CD4-positive, alpha-beta T cell treated with Interleukin-6 at 100 ng/mL for 8 hours (primary cell): ENCODE measurements around the gene HAPLN2.
A peak's percentile ranks its signal among the peaks of the same experiment; 100 is the strongest.

Source experiments
- DNase-seq: peaks from one replicate; pipeline ENCODE4 v3.0.0-alpha.2; 2020; ENCODE audit warnings: mixed read lengths, low spot score

The HAPLN2 gene

DNA sequence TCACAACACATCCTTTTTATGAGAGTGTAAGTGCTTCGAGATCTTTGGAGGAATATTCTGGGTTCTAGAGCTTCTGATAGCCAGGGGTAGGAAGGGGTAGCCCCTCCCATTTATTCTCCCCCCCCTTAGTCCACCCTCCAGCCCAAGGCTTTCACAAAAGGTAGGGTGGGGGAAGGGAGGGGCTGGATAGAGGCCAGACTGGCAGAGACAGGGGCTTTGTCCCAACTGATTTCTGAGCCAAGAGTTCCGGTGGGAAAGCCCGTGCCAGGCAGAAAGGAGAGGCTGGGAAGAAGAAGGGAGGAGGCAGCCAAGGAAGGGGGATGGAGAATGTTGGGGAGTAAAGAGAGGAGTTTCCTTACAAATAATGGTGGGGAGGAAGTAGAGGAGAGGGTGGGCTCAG is 25.8 kb downstream of the HAPLN2 start:
- no peak for DNase-seq

- DNase-seq: no peak
Measured at GRCh38 chr1:156645666-156646065, 26.5 kb downstream of the HAPLN2 start.

- no peak for DNase-seq
Measured at GRCh38 chr1:156646738-156647211, 27.6 kb downstream of the HAPLN2 start.

DNA sequence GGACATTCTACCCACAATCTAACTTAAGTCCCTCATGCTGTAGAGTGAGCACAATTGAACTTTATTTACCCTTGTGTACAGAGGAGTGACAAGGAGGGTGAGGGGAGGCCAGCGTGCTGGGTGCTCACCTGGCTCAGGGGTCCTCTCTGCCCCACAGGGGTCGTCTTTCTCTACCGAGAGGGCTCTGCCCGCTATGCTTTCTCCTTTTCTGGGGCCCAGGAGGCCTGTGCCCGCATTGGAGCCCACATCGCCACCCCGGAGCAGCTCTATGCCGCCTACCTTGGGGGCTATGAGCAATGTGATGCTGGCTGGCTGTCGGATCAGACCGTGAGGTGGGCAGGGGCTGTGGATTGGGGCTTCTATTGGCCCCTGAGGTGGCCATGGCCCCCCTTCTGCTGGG is 28.1 kb downstream of the HAPLN2 start:
- no peak for DNase-seq

- no peak for DNase-seq
Measured at GRCh38 chr1:156648496-156648895, 29.3 kb downstream of the HAPLN2 start.

- DNase-seq: no peak
Measured at GRCh38 chr1:156648951-156649350, 29.7 kb downstream of the HAPLN2 start.

DNA sequence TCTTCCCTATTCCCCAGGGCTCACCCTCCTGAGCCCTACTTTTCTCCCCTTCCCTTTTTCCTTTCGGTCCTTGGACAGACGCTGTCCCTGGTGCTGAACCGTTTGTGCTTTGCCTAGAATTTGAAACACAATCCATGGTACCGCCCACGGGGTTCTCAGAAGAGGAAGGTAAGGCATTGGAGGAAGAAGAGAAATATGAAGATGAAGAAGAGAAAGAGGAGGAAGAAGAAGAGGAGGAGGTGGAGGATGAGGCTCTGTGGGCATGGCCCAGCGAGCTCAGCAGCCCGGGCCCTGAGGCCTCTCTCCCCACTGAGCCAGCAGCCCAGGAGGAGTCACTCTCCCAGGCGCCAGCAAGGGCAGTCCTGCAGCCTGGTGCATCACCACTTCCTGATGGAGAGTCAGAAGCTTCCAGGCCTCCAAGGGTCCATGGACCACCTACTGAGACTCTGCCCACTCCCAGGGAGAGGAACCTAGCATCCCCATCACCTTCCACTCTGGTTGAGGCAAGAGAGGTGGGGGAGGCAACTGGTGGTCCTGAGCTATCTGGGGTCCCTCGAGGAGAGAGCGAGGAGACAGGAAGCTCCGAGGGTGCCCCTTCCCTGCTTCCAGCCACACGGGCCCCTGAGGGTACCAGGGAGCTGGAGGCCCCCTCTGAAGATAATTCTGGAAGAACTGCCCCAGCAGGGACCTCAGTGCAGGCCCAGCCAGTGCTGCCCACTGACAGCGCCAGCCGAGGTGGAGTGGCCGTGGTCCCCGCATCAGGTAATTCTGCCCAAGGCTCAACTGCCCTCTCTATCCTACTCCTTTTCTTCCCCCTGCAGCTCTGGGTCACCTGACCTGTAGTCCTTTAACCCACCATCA is 33.1 kb downstream of the HAPLN2 start:
- DNase-seq: no peak

DNA sequence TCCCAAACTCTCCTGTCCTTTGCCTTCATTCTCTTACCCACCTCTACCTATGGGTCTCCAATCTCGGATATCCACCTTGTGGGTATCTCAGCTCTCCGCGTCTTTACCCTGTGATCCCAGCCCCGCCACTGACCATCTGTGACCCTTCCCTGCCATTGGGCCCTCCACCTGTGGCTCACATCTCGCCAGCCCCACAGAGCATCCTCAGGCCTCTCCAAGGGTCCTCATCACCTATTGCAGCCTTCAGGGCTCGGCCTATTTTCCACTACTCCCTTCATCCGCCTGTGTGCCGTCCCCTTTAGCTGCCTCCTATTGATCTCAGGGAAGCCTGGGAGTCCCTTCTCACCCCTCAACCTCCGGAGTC is 33.8 kb downstream of the HAPLN2 start:
- no peak for DNase-seq

GRCh38 chr1:156654700-156655099 is 35.5 kb downstream of the HAPLN2 start:
- no peak for DNase-seq

GRCh38 chr1:156655151-156655903 is 36.1 kb downstream of the HAPLN2 start:
- DNase-seq: no peak

DNA sequence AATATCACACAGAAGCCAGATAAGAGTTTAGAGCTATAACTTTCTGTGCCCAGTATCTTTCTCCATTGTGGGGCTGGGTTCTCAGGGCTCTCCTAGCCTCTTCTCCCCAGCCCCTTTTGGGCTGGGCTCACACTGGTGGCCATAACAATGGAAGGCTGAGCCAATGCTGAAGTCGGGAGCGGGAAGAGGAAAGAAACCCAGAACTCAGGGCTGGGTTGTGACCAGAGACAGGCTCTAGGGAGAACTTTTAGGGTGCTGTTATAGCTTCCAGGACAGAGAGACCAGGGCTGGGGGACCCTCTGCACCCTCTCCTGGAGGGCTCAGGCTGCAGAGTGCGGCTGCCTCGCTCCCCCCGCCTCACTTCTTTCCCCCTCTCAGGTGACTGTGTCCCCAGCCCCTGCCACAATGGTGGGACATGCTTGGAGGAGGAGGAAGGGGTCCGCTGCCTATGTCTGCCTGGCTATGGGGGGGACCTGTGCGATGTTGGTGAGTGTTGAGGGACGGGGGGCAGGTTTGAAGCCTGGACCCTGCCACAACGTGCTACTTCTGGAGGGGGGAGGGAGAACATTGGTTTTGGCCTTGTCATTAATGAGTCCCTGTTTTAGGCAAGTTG is 36.8 kb downstream of the HAPLN2 start:
- no peak for DNase-seq

GRCh38 chr1:156656806-156657740 is 37.9 kb downstream of the HAPLN2 start:
- peak; percentile 67 for DNase-seq

- no peak for DNase-seq
Measured at GRCh38 chr1:156657741-156658319, 38.6 kb downstream of the HAPLN2 start.

DNA sequence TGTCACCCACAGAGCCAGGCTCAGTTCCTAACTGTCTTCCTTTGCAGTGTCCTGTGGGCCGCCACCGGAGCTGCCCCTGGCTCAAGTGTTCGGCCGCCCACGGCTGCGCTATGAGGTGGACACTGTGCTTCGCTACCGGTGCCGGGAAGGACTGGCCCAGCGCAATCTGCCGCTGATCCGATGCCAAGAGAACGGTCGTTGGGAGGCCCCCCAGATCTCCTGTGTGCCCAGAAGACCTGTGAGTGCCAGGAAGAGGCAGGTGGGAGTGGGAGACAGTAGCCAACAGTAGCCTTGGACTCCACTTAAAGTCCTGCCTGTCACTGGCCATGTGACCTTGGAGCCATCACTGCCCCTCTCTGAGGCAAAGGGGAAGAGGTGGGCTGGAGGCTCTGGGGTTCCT is 39.3 kb downstream of the HAPLN2 start:
- no peak for DNase-seq

- no peak for DNase-seq
Measured at GRCh38 chr1:156658945-156659574, 39.8 kb downstream of the HAPLN2 start.

DNA sequence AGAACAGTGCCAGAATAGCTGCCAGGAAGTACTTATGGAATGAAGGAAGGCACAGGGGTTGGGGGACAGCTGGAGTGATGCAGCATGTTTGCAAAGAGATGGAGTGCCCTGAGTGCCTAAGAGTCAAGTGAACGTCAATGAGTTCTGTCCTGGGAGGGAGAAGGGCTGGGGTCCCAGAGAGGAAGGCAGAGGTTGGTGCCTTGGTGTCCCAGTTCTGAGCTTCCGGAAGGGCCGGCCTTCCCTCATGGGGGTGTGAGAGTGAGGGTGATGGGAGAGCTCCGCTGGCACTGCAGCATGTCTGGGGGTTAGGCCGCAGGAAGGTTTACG is 40.4 kb downstream of the HAPLN2 start:
- DNase-seq: no peak

DNA sequence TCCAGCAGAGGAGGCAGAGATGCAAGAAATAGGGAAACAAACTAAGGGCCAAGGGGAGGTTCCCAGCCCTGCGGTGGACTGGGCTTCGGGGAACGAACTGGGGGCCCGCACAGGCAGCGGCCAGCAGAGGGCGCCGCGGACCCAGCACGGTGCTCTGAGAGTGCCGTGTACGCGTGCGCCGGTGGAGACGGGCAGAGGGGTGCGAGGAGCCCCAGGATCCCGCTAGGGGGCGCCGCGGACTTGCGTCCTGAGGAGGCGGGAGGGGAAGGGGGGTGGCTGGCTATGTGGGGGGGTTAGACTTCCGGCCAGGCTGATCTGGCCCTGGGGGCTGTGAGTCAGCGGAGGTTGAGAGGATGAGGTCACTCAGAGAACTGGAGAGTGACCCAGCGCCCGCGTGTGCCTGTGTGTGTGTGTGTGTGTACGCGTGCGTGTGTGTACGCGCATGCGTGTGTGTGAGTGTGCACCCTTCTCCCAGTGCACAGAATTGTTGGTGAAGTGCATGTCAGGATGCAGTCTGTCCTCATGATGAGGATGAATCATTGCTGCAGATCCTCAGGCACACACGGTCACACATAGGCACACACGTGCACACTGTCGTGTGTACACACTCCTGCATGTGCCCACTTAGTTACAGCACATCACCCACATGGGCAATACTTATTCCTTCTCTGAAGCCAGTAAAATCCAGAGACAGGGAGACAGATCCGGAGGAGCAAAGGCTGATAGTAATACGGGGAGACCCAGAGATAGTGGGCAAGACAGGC is 41.0 kb downstream of the HAPLN2 start:
- DNase-seq: peak; percentile 87

- DNase-seq: no peak
Measured at GRCh38 chr1:156660752-156661112, 41.5 kb downstream of the HAPLN2 start.

DNA sequence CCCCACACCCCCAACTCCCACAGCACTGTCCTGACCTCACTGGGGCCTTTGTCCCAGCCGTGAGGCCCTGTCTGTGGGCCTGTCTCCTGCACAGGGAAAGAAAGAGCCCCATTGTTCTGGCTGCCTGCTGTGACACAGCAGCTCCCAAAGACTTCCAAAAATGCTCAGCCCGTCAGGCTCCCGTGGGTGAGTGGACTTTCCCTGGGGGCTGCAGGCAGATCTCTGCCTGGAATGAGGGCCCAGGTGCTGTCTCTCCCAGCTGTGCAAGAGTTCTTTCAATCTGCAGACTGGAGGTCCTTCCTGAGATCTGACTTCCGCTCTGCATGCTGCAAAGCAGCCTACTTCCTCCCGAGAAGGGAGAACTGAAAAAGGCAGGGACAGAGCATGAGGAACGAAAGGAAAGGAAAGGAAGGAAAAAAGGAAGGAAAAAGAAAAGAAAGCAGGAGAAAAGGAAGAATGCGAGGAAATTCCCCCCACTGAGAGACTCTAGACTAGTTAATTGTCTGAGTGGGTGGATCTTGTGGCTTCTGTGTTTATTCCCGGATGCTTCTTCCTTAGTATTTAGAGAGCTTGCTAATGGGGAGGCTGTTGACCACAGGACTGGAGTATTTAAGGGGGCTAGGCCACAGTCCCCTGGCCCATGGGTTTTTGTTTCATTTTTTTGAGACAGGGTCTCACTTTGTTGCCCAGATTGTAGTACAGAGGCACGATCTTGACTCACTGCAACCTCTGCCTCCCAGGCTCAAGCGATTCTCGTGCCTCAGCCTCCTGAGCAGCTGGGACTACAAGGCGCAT is 43.0 kb downstream of the HAPLN2 start:
- DNase-seq: no peak

DNA sequence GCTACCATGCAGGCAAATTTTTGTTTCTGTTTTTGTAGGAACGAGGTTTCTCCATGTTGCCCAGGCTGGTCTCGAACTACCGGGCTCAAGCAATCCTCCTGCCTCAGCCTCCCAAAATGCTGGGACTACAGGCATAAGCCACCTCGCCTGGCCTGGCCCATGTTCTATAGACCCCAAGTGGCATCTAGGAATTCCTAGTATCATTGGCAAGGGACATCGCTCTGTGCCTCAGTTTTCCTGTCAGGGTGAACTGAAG is 43.5 kb downstream of the HAPLN2 start:
- DNase-seq: no peak
